GM19035 (cell line): Measurements from ENCODE around the gene MAGI2.

Source experiments
- ATAC-seq: cut with Tn5 transposase; IDR thresholded peaks from one replicate; pipeline ENCODE4 v1.9.1; 2021; ENCODE audit not compliant: unreplicated experiment

Gene MAGI2

DNA sequence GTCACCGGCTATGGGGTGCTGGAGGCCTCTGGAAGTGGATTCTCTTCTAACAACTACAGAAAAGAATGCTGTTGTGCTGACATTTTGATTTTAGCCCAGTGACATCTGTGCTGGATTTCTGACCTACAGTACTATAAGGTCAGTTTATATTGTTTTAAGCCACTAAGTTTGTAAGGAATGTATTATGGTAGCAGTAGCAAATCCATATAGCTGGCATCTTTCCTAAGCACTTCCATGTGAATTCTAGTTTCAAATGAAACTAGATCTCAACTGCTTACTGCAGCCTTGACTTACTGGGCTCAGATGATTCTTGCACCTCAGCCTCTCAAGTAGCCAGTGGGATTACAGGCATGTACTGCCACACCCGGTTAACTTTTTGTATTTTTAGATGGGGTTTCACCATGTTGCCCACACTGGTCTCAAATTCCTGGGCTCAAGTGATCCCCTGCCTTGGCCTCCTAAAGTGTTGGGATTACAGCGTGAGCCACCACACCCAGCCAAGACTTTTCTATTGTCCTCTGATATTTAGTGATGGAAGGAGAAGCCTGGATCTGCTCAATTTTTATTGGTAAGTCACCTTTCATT lies 1240.9 kb downstream of the MAGI2 start:
- no peak for ATAC-seq

DNA sequence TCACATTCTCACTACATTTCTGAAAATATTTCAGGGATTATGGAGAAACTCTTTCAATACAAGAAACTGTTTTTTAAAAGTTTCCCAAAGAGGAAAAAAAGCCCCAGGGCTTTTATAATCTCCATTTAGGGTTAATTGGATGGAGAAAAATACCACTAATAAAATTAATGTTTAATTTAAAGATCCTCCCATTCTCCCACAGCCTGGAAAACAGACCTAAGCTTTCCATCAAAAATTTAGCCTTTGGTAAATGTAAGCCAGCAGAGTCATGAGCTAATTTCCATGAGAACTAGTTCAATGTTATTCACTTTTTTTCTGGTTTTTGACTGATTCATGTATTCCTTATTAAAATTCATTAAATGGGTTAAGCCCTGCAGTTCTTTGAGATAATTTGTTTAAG lies 1246.2 kb downstream of the MAGI2 start:
- ATAC-seq: no peak

DNA sequence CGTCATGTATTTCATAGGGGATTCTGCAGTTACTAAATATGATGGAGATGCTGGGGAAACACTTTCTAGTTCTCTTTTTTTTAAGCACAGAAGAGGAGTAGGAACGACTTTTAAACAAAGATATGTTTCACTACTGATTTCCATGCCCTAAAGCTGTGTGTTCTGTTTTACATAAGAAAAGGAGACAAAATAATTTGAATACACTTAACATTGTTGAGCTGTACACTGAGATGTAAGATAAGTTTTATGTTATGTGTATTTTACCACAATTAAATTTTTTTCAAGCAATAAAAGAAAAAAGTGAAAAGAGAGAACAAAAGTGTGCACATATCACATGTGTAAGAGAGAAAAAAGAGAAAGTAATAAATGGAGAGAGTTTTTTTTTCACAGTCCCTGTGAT lies 1246.7 kb downstream of the MAGI2 start:
- ATAC-seq: no peak

DNA sequence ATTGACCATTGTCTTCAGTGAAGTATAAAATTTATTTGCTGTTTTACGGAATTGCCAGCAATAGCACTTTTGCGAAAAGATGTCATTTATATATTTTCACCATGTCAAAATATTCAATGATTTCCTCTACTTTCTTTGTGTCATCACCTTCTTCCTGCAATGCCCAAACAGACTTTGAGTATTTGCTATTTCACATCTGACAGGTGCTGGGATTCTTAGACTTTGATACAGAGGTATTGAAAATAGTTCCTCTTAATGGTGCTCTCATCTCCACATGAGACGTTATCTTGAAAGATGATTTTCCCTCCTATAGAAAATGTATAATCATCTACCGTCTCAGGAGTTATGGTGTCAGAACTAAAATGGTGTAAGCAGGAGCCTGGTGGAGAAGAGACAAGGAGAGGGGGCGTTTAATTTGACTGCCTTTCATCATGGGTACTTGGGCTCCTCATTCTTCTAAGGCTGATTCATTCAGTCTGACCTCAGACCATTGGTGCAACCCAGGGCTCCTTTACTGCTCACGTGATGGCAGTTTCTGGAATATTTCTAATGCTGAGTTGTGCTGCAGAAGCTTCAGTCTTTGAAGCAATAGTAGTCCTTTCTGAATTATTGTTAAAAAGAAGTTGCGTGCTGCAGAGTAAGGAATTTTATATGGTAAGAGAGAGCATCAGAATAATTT lies 1250.3 kb downstream of the MAGI2 start:
- ATAC-seq: no peak

DNA sequence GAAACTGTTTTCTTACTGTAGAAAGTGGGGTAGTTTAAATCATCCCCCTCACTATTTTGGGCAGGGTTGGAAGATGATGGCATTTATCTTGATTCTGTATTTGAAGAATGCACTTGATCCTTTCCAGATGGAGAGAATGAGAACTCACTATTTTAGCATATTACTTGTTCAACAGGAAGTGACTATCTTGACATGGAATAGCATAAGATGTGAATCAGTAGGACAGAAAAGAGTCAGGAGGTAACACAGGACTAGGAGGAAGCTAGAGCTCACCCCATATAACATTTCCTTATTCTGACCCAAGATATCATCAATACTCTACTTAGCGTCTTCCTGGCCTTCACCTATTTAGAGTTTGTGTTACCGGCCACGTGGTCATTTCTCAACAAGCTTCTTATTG lies 1254.7 kb downstream of the MAGI2 start:
- ATAC-seq: no peak

DNA sequence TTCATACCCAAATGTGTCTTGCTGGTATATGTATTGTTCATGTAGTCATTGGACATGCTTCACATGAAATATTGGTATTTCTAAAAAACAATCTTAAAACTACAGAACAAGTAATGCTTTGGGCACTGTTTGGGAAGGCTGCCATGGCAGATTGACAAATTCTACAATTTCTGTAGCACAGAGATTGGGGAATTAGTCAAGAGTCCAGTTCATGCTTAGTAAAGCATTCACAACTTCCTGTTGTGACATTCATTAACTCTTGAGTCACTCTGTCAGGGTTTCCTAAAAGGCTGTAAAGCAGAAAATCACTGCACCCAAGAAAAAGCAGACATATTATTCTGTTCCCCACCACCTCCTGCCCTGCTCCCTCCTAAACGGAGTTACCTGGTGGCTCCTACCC lies 1256.0 kb downstream of the MAGI2 start:
- ATAC-seq: no peak

DNA sequence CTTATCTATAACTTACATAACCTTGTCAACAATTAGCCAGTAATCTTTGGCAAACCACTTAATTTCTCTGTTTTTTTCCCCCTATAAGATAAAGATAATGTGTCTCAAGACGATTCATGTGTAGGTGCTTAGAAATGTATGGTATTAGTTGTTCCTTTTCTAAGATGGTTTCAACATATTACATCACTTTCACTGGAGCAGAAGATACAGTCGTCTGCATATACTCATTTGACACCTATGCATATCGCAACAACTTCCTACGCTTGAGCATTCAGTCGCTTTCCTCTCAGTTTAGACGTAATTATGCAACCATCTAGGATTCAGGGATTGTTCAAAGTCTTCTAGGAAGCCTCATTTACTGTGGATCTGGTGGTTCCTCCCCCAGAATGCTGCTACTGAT lies 1258.2 kb downstream of the MAGI2 start:
- no peak for ATAC-seq

DNA sequence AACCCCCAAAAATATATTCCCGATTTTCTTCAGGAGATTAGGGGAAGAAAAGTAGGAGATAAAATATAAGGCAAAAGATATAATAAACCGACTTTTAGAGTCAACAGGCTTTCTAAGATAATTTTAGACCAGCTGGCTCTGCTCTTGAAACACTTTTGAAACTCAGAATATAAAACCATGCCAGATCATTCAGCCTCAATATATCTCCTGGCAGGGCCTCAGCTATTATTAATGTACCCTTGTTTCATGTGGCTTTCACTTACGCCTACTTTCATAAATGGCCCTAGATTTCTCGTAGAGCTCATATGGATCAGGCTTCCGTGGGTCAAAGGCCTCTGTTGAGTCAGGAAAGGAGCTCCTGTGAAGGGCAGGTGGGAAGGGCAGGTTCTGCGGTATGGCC lies 1258.9 kb downstream of the MAGI2 start:
- ATAC-seq: no peak

DNA sequence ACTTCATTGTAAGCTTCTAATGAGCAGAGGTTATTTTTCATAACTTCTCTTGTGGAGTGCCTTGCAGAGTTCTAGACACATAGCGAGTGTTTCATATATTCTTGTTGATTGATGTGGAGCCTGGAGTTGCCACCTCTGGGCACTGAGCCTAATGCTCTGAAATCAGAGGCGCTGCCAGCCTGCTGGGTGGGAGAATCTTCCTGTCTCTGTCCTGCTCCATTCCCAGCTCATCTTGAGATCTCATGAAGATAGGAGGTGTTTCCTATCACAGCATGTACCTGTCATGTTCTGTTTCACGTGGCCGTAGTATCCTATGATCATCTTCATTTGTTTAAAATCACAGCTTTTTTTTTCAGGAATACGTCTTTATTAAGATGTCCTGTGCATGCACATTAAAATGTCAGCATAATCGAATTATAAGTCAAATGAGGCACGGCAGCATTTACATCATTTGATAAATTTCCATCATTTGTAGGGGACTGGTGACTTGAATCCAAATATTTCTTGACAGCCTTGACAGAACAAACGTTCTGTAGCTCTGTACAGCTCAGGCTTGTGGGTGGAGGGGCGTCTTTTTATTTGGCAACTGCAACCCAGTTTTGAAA lies 1261.9 kb downstream of the MAGI2 start:
- no peak for ATAC-seq

DNA sequence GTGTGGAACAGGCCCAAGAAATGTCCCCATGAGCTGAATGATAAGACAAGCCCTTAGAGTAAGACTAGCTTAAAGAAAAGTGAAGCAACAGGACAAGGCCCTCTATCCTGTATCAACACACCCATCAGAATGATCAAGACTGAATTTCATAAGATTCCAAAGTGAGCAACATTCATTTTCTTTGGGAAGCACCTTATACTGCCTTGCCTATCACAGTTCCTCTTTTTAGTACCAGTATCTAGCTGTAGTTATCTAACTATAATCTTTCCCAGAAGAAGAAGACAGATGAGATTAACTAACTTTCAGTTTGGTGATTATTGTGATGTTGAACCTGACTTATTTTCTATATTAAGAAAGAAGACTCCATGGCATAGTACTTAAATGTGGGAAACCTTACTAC lies 1263.7 kb downstream of the MAGI2 start:
- ATAC-seq: no peak

DNA sequence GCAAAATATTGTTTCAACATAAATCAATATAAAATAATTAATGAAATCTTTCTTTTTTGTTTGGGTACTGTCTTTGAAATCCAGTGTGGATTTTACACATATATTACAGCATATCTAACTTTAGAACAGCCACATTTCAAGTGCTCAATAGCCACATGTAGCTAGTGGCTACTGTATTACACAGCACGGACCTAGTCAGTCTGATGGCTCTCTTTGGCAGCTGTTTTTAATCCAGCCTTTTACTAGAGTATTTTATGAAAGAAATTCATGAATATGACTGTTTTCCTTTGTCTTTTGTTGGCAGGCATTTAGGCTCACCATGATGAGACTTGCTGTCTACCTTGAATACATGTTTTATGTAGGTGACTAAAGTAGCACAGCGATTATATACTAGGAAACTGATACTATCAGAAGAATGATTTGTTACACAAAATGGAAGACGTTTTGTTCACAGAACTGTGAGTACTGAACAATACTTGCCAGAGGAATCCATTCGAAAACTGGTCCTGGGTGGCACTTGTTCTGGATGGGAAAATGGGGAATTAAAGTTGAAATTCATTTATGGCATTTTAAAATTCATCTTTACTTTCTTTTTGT lies 1268.2 kb downstream of the MAGI2 start:
- no peak for ATAC-seq

DNA sequence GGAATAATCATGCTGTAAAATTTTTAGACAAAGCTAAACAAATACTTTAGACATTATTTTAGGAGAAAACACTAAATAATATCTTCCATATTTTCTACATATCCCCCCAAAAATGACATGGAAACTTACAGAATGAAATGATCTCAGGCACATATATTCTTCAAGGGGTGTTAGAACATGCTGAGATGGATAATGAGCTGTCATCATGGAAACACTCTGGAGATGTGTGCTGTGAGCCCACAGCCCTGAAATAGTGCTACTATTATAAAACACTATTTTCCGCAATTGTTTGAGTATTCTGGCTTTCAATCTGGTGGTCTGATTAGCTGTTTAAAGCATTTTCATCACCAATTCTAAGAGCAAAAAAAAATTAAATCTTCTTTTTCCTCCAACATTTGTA lies 1269.2 kb downstream of the MAGI2 start:
- no peak for ATAC-seq

DNA sequence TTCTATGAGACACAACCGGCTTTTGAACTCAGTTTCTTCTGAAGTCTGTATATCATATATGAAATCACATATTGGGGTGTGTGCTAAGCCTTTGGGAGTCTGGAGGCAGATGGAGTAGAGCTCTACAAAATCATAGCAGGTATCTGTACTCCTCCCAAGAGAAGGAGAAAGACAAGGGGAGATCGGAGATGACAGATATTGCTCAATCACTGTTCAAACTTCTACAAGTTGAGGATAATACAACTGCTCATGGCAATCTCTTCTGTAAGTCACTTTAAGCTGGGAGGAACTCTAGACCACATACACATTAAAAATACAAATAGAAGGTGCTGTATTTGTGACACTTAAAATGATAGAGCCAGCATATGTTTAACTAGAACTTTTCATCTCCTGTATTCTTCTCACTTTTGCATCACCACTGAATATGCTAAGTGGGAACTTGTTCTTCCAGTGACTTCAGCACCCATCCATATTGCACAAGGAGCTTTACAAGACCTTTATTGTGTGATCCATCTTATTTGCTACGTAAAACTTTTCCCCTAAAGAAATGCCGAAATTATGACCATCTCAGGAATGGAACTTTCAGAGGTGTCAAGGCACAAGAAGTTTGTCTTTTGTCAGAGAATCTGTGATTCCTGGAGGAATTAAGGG lies 1273.5 kb downstream of the MAGI2 start:
- no peak for ATAC-seq

DNA sequence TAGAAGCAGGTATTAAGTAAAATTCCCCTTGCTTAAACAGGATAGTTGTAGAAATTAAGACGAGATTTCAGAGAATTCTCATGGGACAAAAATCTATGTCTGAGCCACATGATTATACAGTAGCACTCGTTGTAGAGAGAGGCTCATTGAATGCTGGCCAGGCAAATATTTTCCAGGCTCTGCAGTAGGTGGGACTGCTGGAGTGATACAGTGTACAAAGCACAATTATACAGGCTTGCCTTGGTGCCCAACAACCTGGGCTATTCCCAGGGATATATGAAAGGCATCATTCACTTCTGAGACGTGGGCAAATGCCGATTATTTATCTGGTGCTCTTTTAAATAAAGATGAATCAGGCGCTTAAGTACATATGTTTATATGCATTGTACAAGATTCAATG lies 1274.3 kb downstream of the MAGI2 start:
- no peak for ATAC-seq

DNA sequence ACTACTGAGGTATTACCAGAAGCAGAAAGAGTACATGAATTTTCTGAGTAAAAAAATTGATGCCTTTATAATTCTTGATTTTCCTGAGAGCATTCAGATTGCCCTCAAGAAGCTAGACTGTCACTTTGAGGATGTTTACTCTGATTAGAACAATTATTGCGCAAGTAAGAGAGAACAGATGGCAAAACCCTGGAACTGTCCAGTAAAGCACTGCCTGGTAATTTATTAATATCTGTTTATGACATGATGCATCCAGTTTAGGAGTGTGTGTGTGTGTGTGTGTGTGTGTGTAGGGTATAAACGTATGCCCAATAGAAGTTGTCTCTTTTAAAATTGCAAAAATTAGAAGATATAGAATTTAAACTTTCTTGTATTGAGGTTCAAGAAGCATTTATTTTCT lies 1275.1 kb downstream of the MAGI2 start:
- ATAC-seq: no peak

DNA sequence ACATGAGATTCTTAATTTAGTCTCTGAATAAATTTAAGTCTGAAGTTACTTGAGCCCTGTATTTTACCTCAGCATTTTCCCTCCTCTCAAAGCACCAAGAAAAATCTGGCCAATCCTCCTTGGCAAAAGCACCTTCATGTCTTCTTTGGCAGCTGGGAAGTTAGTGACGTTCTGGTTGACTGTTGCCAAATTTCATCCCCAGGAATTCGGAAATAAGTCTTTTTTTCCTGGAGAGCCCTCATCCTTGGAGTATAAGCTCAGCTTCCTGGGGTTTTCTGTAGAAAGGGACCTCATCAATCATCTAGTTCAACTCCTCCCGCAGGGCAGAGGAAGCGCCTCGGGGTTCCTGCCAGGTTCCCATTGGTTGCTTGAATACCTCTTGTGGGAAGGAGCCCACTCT lies 1277.3 kb downstream of the MAGI2 start:
- no peak for ATAC-seq

DNA sequence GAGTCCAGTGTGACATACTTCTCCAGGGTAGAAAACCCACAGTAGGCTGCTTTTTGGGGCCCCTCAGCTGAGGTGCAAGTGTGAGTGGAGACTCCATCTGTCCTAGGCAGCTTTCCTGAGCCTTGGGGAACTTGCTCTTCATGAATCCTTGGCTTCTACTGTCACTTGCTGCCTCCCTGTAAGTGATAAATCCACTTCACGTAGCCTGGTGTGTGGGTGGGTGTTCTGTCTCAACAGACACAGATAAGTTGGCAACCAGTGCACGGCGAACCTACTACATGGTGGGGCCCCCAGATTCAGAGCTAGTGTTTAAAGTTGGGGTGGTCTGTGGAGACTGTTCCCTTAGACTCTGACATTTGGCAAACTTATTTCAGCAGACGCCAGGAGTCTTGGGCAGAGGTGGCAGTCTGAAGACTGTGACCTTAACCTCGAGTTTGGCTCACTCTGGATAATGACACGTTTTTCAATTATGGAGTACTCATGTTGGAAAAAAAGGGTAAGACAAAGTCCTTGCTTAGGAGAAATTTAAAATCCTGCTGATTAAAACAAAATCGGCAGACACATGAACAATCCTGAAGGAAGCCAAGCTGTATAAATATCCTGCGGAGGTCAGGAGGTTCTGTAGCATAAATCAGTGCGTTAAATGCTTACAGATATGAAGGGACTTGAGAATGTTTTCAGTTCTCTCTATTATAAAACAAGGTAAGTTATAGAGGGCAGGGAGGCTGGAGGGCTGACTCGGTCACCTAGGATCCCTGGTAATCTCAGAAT lies 1278.0 kb downstream of the MAGI2 start:
- ATAC-seq: no peak

DNA sequence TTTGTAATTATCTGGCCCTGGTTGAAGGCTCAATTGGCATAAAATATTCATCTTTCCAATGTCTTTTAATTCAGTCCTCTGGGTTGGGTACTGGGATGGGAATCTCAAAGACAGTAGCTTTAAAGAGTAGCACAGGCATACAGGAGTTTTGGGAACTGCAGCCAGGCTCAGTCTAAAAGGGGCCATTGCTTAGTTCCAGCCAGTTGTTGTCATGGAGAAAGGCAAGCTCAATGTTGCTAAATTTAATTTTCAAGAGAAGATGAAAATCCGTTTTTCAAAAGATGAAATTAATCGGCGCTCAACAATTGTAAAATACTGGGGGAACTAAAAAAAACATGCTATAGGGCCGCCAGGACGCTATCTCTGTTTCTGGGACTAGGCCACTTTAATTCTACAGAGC lies 1279.8 kb downstream of the MAGI2 start:
- no peak for ATAC-seq

DNA sequence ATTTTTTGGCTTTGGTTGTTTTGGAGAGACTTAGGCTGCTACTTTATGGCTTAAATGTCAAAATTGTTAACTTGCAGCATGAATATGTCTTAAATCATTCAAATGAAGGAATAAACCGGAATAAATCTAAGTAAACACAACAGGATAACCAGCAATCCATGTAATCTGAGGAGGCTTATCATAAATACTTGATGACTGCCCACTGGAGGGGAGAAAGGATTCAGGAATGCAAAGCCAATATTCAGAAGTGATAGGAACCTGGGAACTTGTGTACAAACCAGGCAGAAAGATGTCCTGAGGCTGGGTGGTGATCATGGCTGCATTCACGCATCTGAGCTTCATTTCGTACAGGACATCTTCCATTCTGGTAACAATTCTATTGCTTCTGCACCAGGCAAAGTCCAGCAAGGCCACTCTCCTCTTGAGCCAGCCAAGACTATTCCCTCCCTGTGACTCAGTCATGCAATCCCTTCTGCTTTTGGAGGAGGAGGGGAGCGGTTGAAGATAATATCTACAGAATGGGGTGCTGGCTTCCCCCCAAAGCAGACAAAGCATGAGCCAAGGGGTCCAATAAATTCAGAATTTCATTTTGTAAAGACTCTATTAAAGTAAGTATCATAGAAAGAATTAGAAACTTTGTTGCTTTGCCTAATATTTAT lies 1280.4 kb downstream of the MAGI2 start:
- ATAC-seq: no peak

DNA sequence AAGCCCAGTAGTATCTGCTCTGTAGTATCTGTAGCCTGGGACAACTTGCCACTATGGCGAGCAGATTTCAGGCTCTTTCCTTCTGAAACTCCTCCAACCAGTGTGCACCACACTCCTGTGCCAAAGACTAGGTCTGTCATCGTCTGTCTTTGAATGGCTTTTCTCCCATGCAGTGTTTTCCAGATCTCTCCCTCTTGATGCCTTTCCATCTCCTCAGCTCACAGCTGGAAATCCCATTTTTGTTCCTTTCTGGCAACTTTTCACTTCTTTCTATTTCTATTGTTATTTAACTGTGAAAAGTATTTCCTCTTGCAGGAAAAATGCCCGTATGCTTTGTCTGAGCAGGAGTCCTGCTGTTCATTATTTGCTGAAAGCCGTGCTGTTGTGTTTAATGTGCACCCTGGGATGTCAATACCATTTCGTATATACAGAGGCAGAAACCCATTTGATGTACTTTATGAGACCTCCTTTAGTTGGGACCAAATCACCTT lies 1281.2 kb downstream of the MAGI2 start:
- ATAC-seq: no peak
